ENCODE measurements around the gene SLC22A13. TPM values are rescaled to one million over a fixed set of nuclear protein-coding genes. Genes with fewer than 3 reads are reported as not detected.
A peak's percentile ranks its signal among the peaks of the same experiment; 100 is the strongest.

Gene SLC22A13
- polyA plus RNA-seq, 1 donor (not counting 4 experiments of a cell fraction or from before 2014, with no cell fraction given): 0.25 TPM

- FAIRE-seq: no peak
- no peak for DNase-seq (ENCODE audit: low read depth, low spot score)
- Histone ChIP-seq H3K36me3 (ENCODE audit: control insufficient read depth in 2 of 2, extremely low read depth in 1 of 2, insufficient read depth in 2 of 2, low read length in 2 of 2) (peaks cover 10 to 18% of the 10 kb centered on the region in 2 experiments), H3K27me3 (ENCODE audit: control insufficient read depth, extremely low read depth, insufficient read depth, low read length) (no peaks in the 10 kb centered on the region), H3K4me2 (ENCODE audit: control insufficient read depth, extremely low read depth, insufficient read depth, low read depth, low read length) (no peak overlapping the region), H3K9ac (ENCODE audit: control insufficient read depth, extremely low read depth, insufficient read depth, low read length) (no peak overlapping the region), H3K79me2 (ENCODE audit: control insufficient read depth, insufficient read depth, low read length) (peaks cover 8% of the 10 kb centered on the region), H4K20me1 (ENCODE audit: control insufficient read depth, extremely low read depth, insufficient read depth, low read length) (no peaks in the 10 kb centered on the region), H3K9me3 (ENCODE audit: control insufficient read depth, low read depth, low read length) (no peaks in the 10 kb centered on the region), H2AFZ (ENCODE audit: control insufficient read depth, low read length) (no peak overlapping the region), H3K9me1 (ENCODE audit: control insufficient read depth, extremely low read depth, insufficient read depth, low read length) (no peaks in the 10 kb centered on the region), H3K4me1 (ENCODE audit: control insufficient read depth, extremely low read depth, insufficient read depth, low read length) (peaks cover 19% of the 10 kb centered on the region), H3K4me3 (ENCODE audit: control insufficient read depth in 2 of 3, extremely low read depth in 1 of 3, insufficient read depth in 2 of 3, low read depth in 1 of 3, low read length in 3 of 3) (no peak overlapping the region), H3K27ac (ENCODE audit: control insufficient read depth, insufficient read depth, low read length) (no peak overlapping the region)
- dilution Hi-C loops (cut with MboI; ENCODE audit: extremely low pct_ligation_motif_present, low sequenced_read_pairs): no loop called here
- TF ChIP-seq, protein P1, sequence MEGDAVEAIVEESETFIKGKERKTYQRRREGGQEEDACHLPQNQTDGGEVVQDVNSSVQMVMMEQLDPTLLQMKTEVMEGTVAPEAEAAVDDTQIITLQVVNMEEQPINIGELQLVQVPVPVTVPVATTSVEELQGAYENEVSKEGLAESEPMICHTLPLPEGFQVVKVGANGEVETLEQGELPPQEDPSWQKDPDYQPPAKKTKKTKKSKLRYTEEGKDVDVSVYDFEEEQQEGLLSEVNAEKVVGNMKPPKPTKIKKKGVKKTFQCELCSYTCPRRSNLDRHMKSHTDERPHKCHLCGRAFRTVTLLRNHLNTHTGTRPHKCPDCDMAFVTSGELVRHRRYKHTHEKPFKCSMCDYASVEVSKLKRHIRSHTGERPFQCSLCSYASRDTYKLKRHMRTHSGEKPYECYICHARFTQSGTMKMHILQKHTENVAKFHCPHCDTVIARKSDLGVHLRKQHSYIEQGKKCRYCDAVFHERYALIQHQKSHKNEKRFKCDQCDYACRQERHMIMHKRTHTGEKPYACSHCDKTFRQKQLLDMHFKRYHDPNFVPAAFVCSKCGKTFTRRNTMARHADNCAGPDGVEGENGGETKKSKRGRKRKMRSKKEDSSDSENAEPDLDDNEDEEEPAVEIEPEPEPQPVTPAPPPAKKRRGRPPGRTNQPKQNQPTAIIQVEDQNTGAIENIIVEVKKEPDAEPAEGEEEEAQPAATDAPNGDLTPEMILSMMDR (optimal IDR thresholded peaks at IDR 0.05 in 1 of 3, IDR thresholded peaks at IDR 0.05 in 1 of 3, conservative IDR thresholded peaks at IDR 0.05 in 1 of 3; ENCODE audit: extremely low read depth in 1 of 3, insufficient read depth in 2 of 3, low read length in 3 of 3): no peak
- TF ChIP-seq EZH2 (IDR thresholded peaks at IDR 0.05; ENCODE audit: low read length): no peak
These were observed 32.9 kb upstream of the SLC22A13 start for GRCh38 chr3:38232701-38233100.

- Histone ChIP-seq H4K20me1 (ENCODE audit: control insufficient read depth, extremely low read depth, insufficient read depth, low read length) (no peaks in the 10 kb centered on the region), H3K9me3 (ENCODE audit: control insufficient read depth, low read depth, low read length) (no peaks in the 10 kb centered on the region), H3K9me1 (ENCODE audit: control insufficient read depth, extremely low read depth, insufficient read depth, low read length) (no peaks in the 10 kb centered on the region), H3K36me3 (ENCODE audit: control insufficient read depth in 2 of 2, extremely low read depth in 1 of 2, insufficient read depth in 2 of 2, low read length in 2 of 2) (peaks cover 13 to 20% of the 10 kb centered on the region in 2 experiments), H2AFZ (ENCODE audit: control insufficient read depth, low read length) (no peak overlapping the region), H3K27me3 (ENCODE audit: control insufficient read depth, extremely low read depth, insufficient read depth, low read length) (no peaks in the 10 kb centered on the region), H3K79me2 (ENCODE audit: control insufficient read depth, insufficient read depth, low read length) (peaks cover 11% of the 10 kb centered on the region), H3K9ac (ENCODE audit: control insufficient read depth, extremely low read depth, insufficient read depth, low read length) (no peak overlapping the region), H3K4me3 (ENCODE audit: control insufficient read depth in 2 of 3, extremely low read depth in 1 of 3, insufficient read depth in 2 of 3, low read depth in 1 of 3, low read length in 3 of 3) (no peak overlapping the region), H3K4me2 (ENCODE audit: control insufficient read depth, extremely low read depth, insufficient read depth, low read depth, low read length) (no peak overlapping the region), H3K4me1 (ENCODE audit: control insufficient read depth, extremely low read depth, insufficient read depth, low read length) (peaks cover 8% of the 10 kb centered on the region), H3K27ac (ENCODE audit: control insufficient read depth, insufficient read depth, low read length) (no peak overlapping the region)
- dilution Hi-C loops (cut with MboI; ENCODE audit: extremely low pct_ligation_motif_present, low sequenced_read_pairs): no loop called here
- TF ChIP-seq, protein P1 (optimal IDR thresholded peaks at IDR 0.05 in 1 of 3, IDR thresholded peaks at IDR 0.05 in 1 of 3, conservative IDR thresholded peaks at IDR 0.05 in 1 of 3; ENCODE audit: extremely low read depth in 1 of 3, insufficient read depth in 2 of 3, low read length in 3 of 3): no peak
- TF ChIP-seq EZH2 (IDR thresholded peaks at IDR 0.05; ENCODE audit: low read length): no peak
- FAIRE-seq: peak; percentile 55
- DNase-seq (ENCODE audit: low read depth, low spot score): no peak
These were observed 30.1 kb upstream of the SLC22A13 start for GRCh38 chr3:38235466-38235865.

Data from keratinocyte (primary cell).